Trophoblast cell (in vitro differentiated cells and primary cell): ENCODE measurements around the gene PLXNA1.

Experiments used
- DNase-seq, 2 donors: peaks; one replicate each; pipeline ENCODE4 v3.0.0-alpha.2; 2016
- H2AFZ ChIP-seq: 2 replicates; pipeline ENCODE4 v1.6.1; 2013; ENCODE audit warnings: low read length, moderate library complexity, mild to moderate bottlenecking; ENCODE audit not compliant: insufficient read depth, poor library complexity
- H2AK5ac ChIP-seq: 2 replicates; pipeline ENCODE4 v1.6.1; 2013; ENCODE audit warnings: mild to moderate bottlenecking, low read length
- H2BK120ac ChIP-seq: 2 replicates; pipeline ENCODE4 v1.6.1; 2013; ENCODE audit warnings: low read length, mild to moderate bottlenecking, moderate library complexity; ENCODE audit not compliant: insufficient read depth, poor library complexity
- H2BK12ac ChIP-seq: 2 replicates; pipeline ENCODE4 v1.6.1; 2013; ENCODE audit warnings: mild to moderate bottlenecking, low read length, moderate library complexity
- H2BK5ac ChIP-seq: 2 replicates; pipeline ENCODE4 v1.6.1; 2013; ENCODE audit warnings: low read length, low read depth, moderate library complexity, mild to moderate bottlenecking; ENCODE audit not compliant: poor library complexity
- H3K14ac ChIP-seq: 2 replicates; pipeline ENCODE4 v1.6.1; 2013; ENCODE audit warnings: mild to moderate bottlenecking, low read length
- H3K18ac ChIP-seq: 2 replicates; pipeline ENCODE4 v1.6.1; 2013; ENCODE audit warnings: mild to moderate bottlenecking, low read length
- H3K23ac ChIP-seq: 2 replicates; pipeline ENCODE4 v1.6.1; 2013; ENCODE audit warnings: low read length
- H3K27ac ChIP-seq: 2 replicates; pipeline ENCODE4 v1.5.1; 2013; ENCODE audit warnings: low read depth, mild to moderate bottlenecking, inconsistent platforms, low read length, moderate library complexity
- H3K27me3 ChIP-seq: 2 replicates; pipeline ENCODE4 v1.6.1; 2013; ENCODE audit warnings: inconsistent platforms, mild to moderate bottlenecking, low read length, moderate library complexity; ENCODE audit not compliant: insufficient read depth
- H3K36me3 ChIP-seq, 2 experiments: 1 replicate in 1 of 2; 2 replicates in 1 of 2; pipeline ENCODE4 v1.6.1; 2013; ENCODE audit warnings: low read length in 2 of 2, mild to moderate bottlenecking in 2 of 2, moderate library complexity in 1 of 2; ENCODE audit not compliant: insufficient read depth in 2 of 2, control insufficient read depth in 1 of 2
- H3K4ac ChIP-seq: 2 replicates; pipeline ENCODE4 v1.6.1; 2013; ENCODE audit warnings: low read depth, mild to moderate bottlenecking, low read length, moderate library complexity
- H3K4me1 ChIP-seq, 2 experiments: 1 replicate in 1 of 2; 2 replicates in 1 of 2; pipeline ENCODE4 v1.6.1; 2013; ENCODE audit warnings: low read length in 2 of 2, mild to moderate bottlenecking in 2 of 2, moderate library complexity in 1 of 2; ENCODE audit not compliant: insufficient read depth in 2 of 2, control insufficient read depth in 1 of 2
- H3K4me2 ChIP-seq: 2 replicates; pipeline ENCODE4 v1.6.1; 2013; ENCODE audit warnings: inconsistent platforms, mild to moderate bottlenecking, low read length, moderate library complexity
- H3K4me3 ChIP-seq: 2 replicates; pipeline ENCODE4 v1.5.1; 2013; ENCODE audit warnings: mild to moderate bottlenecking, low read depth, low read length, inconsistent platforms
- H3K79me1 ChIP-seq: one replicate; pipeline ENCODE4 v1.6.1; 2013; ENCODE audit warnings: low read length
- H3K79me2 ChIP-seq: 2 replicates; pipeline ENCODE4 v1.6.1; 2013; ENCODE audit warnings: low read length, mild to moderate bottlenecking; ENCODE audit not compliant: control insufficient read depth, insufficient read depth, poor library complexity
- H3K9ac ChIP-seq: 2 replicates; pipeline ENCODE4 v1.6.1; 2013; ENCODE audit warnings: mild to moderate bottlenecking, low read length
- H3K9me3 ChIP-seq: 2 replicates; pipeline ENCODE4 v1.6.1; 2013; ENCODE audit warnings: low read depth, mild to moderate bottlenecking, control low read depth, inconsistent platforms, low read length; ENCODE audit not compliant: insufficient read depth
- H4K12ac ChIP-seq: 2 replicates; pipeline ENCODE4 v1.6.1; 2013; ENCODE audit warnings: low read depth, mild to moderate bottlenecking, low read length, moderate library complexity
- H4K8ac ChIP-seq: 2 replicates; pipeline ENCODE4 v1.6.1; 2013; ENCODE audit warnings: low read depth, mild to moderate bottlenecking, low read length, moderate library complexity
- H4K91ac ChIP-seq: one replicate; pipeline ENCODE4 v1.6.1; 2013; ENCODE audit warnings: low read depth, mild to moderate bottlenecking, low read length, moderate library complexity
- WGBS: extraction: QIAGEN DNeasy Blood & Tissue Kit; methylation state at CpG from one replicate; pipeline ENCODE4 v1.1.7; 2013; ENCODE audit warnings: missing lambda C conversion rate; ENCODE audit not compliant: insufficient read length, insufficient coverage; ENCODE audit errors: extremely low coverage; 5-methylcytosine and 5-hydroxymethylcytosine counted together

Gene PLXNA1

GRCh38 chr3:127031845-127032244 is 48.9 kb downstream of the PLXNA1 start:
- Histone ChIP-seq H3K14ac (no peak overlapping the region), H2BK120ac (no peak overlapping the region), H3K79me2 (no peaks in the 10 kb centered on the region), H3K27me3 (no peaks in the 10 kb centered on the region), H4K8ac (no peak overlapping the region), H3K27ac (no peak overlapping the region), H3K36me3 (peaks cover 83 to 88% of the 10 kb centered on the region in 2 experiments), H3K4ac (no peak overlapping the region), H3K23ac (no peak overlapping the region), H4K91ac (no peak overlapping the region), H4K12ac (no peak overlapping the region), H2AK5ac (no peak overlapping the region), H2BK12ac (no peak overlapping the region), H3K18ac (no peak overlapping the region), H3K4me3 (no peak overlapping the region), H2BK5ac (no peak overlapping the region), H3K9me3 (no peaks in the 10 kb centered on the region), H3K4me2 (no peak overlapping the region), H2AFZ (no peak overlapping the region), H3K79me1 (no peaks in the 10 kb centered on the region), H3K4me1 (no peaks in the 10 kb centered on the region), H3K9ac (no peak overlapping the region)
- no CpG with 5 or more reads among the region's 7 CpGs for WGBS
- no peak for DNase-seq

DNA sequence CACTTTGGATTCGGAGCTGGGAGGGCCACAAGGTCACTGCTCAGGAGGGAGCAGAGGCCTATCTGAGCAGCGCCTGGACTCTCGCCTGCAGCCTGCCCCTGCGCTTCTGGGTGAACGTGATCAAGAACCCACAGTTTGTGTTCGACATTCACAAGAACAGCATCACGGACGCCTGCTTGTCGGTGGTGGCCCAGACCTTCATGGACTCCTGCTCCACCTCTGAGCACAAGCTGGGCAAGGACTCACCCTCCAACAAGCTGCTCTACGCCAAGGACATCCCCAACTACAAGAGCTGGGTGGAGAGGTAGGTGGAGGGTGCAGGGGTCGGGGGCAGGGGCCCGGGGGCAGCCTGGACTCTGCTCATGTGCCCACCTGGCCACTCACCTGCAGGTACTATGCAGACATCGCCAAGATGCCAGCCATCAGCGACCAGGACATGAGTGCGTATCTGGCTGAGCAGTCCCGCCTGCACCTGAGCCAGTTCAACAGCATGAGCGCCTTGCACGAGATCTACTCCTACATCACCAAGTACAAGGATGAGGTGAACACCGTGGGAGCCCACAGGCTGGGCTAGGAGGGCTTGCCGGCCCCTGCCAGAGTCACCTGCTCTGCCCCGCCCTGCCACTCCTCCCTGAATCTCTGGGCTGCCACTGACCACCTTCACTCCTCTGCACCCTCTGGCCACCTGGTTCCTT is 49.5 kb downstream of the PLXNA1 start:
- Histone ChIP-seq H3K4ac (no peak overlapping the region), H2BK120ac (no peak overlapping the region)

More for the DNA sequence above, 49.5 kb downstream of the PLXNA1 start:
- no peaks in the 10 kb centered on the region for H3K9me3 ChIP-seq
- H3K4me2 ChIP-seq, result no peak overlapping the region
- peaks cover 77 to 83% of the 10 kb centered on the region in 2 experiments for H3K36me3 ChIP-seq
- no peak overlapping the region for H2BK5ac ChIP-seq
- H3K79me1 ChIP-seq, result no peaks in the 10 kb centered on the region
- no peaks in the 10 kb centered on the region for H3K4me1 ChIP-seq
- no peak overlapping the region for H2AFZ ChIP-seq
- WGBS, result no CpG with 5 or more reads among the region's 21 CpGs
- no peak overlapping the region for H3K18ac ChIP-seq
- H4K91ac ChIP-seq, result no peak overlapping the region
- no peak overlapping the region for H2BK12ac ChIP-seq
- no peak overlapping the region for H3K14ac ChIP-seq
- H3K4me3 ChIP-seq, result no peak overlapping the region
- H3K79me2 ChIP-seq, result no peaks in the 10 kb centered on the region
- no peak overlapping the region for H4K12ac ChIP-seq
- no peak overlapping the region for H4K8ac ChIP-seq
- H3K27ac ChIP-seq, result no peak overlapping the region
- no peak overlapping the region for H3K23ac ChIP-seq
- H3K9ac ChIP-seq, result no peak overlapping the region
- no peak for DNase-seq
- no peak overlapping the region for H2AK5ac ChIP-seq
- no peaks in the 10 kb centered on the region for H3K27me3 ChIP-seq
